Measurements from ENCODE around the gene TGFBR3.

DNA sequence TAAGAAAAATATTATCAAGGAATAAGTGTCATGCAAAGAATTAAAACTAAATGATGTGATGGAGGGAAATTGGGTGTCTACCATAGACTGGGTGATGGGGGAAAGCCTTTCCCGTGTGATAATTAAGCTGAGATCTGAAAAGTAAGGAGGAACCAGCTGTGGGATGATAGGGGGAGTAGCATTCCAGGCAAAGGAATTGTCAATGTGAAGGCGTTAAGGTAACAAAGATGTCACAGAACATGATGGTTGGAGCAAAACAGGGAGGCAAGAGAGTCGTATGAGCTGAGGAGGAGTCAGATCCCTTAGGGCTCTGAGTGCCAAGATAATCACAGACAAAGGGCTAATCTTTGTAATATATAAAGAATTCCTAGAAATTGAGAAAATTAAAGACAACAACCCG is 215.2 kb downstream of the TGFBR3 start:
- TF ChIP-seq EZH2phosphoT487 (IDR thresholded peaks at IDR 0.05; ENCODE audit: insufficient read depth, low read depth), result no peak
- no peak for TF ChIP-seq EZH2 (IDR thresholded peaks at IDR 0.05; ENCODE audit: insufficient read depth, poor library complexity, severe bottlenecking)

All from GM23248 (cell line).